DLD1 (cell line): Measurements from ENCODE around the gene TLCD1.

Experiments used
- in situ Hi-C: cut with HindIII; loops from 2 replicates; pipeline ENCODE4 v1.10.0; 2017; ENCODE audit warnings: low sequenced_read_pairs

The TLCD1 gene

GRCh38 chr17:28693869-28694268 lies 32.2 kb downstream of the TLCD1 start:
- in situ Hi-C loops, result no loop called here

GRCh38 chr17:28689011-28689410 lies 37.0 kb downstream of the TLCD1 start:
- in situ Hi-C loops, result no loop called here

DNA sequence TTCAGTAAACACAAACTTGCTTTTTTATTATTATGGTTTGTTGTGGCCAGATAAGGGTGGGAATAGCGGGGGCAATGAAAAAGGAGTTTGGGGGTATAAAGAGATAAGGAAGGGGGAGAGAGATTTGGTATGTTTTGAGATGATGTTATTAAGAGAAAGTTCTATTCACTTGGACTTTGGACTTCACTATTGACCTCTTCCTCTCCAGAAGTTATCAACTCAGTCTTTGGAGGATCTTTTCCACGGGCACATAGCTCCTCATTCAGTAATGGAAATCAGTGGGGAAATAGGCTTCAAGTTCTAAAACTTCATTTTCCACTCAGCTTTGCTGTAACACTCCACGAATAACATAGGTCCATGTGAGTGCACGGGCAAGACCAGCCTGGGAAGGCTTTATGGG lies 37.6 kb downstream of the TLCD1 start:
- in situ Hi-C loops, result no loop called here

- in situ Hi-C loops, result no loop called here
Measured at GRCh38 chr17:28686296-28686695, 39.7 kb downstream of the TLCD1 start.

GRCh38 chr17:28685366-28685765 lies 40.7 kb downstream of the TLCD1 start:
- in situ Hi-C loops, result no loop called here

GRCh38 chr17:28684963-28685362 lies 41.1 kb downstream of the TLCD1 start:
- in situ Hi-C loops, result no loop called here

- in situ Hi-C loops, result no loop called here
Measured at GRCh38 chr17:28682655-28683054, 43.4 kb downstream of the TLCD1 start.

GRCh38 chr17:28675980-28676379 lies 50.1 kb downstream of the TLCD1 start:
- in situ Hi-C loops, result no loop called here

GRCh38 chr17:28675490-28675889 lies 50.5 kb downstream of the TLCD1 start:
- in situ Hi-C loops, result no loop called here
